GM21381 (cell line): Measurements from ENCODE around the gene PJVK.
"Not testable (repeated sequence)": the region's sequence is repeated elsewhere in the genome, so short reads cannot be mapped to it uniquely, and the experiment has no call there.

Source experiments
- ATAC-seq: cut with Tn5 transposase; IDR thresholded peaks from one replicate; pipeline ENCODE4 v1.9.1; 2021; ENCODE audit warnings: mild to moderate bottlenecking, moderate library complexity; ENCODE audit not compliant: unreplicated experiment

PJVK gene

GRCh38 chr2:178450774-178451525 lies at the start of gene PJVK, which contains the start of gene PRKRA:
Gene PJVK (plus strand): TSS chr2:178451378. CDS start chr2:178453410, 2,032 bp downstream.
Gene PRKRA (minus strand): TSS chr2:178451175. CDS start chr2:178451030, 145 bp downstream.
- ATAC-seq = peak; percentile 84

GRCh38 chr2:178401994-178402437 lies 49.2 kb upstream of the PJVK start:
- ATAC-seq = no peak

GRCh38 chr2:178403671-178404306 lies 47.4 kb upstream of the PJVK start:
- peak; percentile 36 for ATAC-seq

- peak; percentile 100 for ATAC-seq
These were observed 46.8 kb upstream of the PJVK start for GRCh38 chr2:178404368-178404767.

- ATAC-seq = no peak
These were observed 41.9 kb upstream of the PJVK start for GRCh38 chr2:178409261-178409660.

GRCh38 chr2:178412047-178412446 lies 39.1 kb upstream of the PJVK start:
- no peak for ATAC-seq

- ATAC-seq = not testable (repeated sequence)
These were observed 38.7 kb upstream of the PJVK start for GRCh38 chr2:178412453-178412852.

GRCh38 chr2:178413472-178414265 lies 37.5 kb upstream of the PJVK start:
- peak; percentile 73 for ATAC-seq

GRCh38 chr2:178414266-178415247 lies 36.6 kb upstream of the PJVK start:
- ATAC-seq = peak; percentile 81

- no peak for ATAC-seq
These were observed 35.2 kb upstream of the PJVK start for GRCh38 chr2:178415979-178416378.

GRCh38 chr2:178417916-178418315 lies 33.3 kb upstream of the PJVK start:
- ATAC-seq = no peak

- no peak for ATAC-seq
These were observed 32.8 kb upstream of the PJVK start for GRCh38 chr2:178418426-178418825.

GRCh38 chr2:178419123-178419522 lies 32.1 kb upstream of the PJVK start:
- no peak for ATAC-seq

- ATAC-seq = no peak
These were observed 30.6 kb upstream of the PJVK start for GRCh38 chr2:178420463-178420999.

GRCh38 chr2:178422097-178422496 lies 29.1 kb upstream of the PJVK start:
- no peak for ATAC-seq

GRCh38 chr2:178423746-178424145 lies 27.4 kb upstream of the PJVK start:
- not testable (repeated sequence) for ATAC-seq

GRCh38 chr2:178425255-178425827 lies 25.8 kb upstream of the PJVK start:
- no peak for ATAC-seq

GRCh38 chr2:178426388-178426787 lies 24.8 kb upstream of the PJVK start:
- ATAC-seq = no peak

- ATAC-seq = no peak
These were observed 23.7 kb upstream of the PJVK start for GRCh38 chr2:178427458-178427857.

- ATAC-seq = no peak
These were observed 22.8 kb upstream of the PJVK start for GRCh38 chr2:178428396-178428806.
